NCI-H446 (cell line): Measurements from ENCODE around the gene RAB40B.

Source experiments
- DNase-seq, 2 experiments: peaks; one replicate each; lab custom pipeline; 2025; lab: John Stamatoyannopoulos, UW

The RAB40B gene

GRCh38 chr17:82615084-82616020 is 83.1 kb downstream of the RAB40B start:
- DNase-seq, result no peak

- DNase-seq, result no peak
Observed at GRCh38 chr17:82614095-82614631, 84.3 kb downstream of the RAB40B start.

- no peak for DNase-seq
Observed at GRCh38 chr17:82613283-82614094, 85.0 kb downstream of the RAB40B start.

GRCh38 chr17:82611140-82612058 is 87.1 kb downstream of the RAB40B start:
- DNase-seq, result peak in 1 of 2 experiments; percentile 57

- DNase-seq, result no peak
Observed at GRCh38 chr17:82609655-82610054, 88.8 kb downstream of the RAB40B start.

GRCh38 chr17:82608816-82609215 is 89.7 kb downstream of the RAB40B start:
- no peak for DNase-seq

- no peak for DNase-seq
Observed at GRCh38 chr17:82605939-82606600, 92.4 kb downstream of the RAB40B start.
